SHP77 treated with DMSO at 0.1 percent for 48 hours (cell line): ENCODE data around the gene SNRK.

Experiments used
- DNase-seq: peaks from one replicate; lab custom pipeline; 2025; lab: John Stamatoyannopoulos, UW

The SNRK gene, protein sequence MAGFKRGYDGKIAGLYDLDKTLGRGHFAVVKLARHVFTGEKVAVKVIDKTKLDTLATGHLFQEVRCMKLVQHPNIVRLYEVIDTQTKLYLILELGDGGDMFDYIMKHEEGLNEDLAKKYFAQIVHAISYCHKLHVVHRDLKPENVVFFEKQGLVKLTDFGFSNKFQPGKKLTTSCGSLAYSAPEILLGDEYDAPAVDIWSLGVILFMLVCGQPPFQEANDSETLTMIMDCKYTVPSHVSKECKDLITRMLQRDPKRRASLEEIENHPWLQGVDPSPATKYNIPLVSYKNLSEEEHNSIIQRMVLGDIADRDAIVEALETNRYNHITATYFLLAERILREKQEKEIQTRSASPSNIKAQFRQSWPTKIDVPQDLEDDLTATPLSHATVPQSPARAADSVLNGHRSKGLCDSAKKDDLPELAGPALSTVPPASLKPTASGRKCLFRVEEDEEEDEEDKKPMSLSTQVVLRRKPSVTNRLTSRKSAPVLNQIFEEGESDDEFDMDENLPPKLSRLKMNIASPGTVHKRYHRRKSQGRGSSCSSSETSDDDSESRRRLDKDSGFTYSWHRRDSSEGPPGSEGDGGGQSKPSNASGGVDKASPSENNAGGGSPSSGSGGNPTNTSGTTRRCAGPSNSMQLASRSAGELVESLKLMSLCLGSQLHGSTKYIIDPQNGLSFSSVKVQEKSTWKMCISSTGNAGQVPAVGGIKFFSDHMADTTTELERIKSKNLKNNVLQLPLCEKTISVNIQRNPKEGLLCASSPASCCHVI

DNA sequence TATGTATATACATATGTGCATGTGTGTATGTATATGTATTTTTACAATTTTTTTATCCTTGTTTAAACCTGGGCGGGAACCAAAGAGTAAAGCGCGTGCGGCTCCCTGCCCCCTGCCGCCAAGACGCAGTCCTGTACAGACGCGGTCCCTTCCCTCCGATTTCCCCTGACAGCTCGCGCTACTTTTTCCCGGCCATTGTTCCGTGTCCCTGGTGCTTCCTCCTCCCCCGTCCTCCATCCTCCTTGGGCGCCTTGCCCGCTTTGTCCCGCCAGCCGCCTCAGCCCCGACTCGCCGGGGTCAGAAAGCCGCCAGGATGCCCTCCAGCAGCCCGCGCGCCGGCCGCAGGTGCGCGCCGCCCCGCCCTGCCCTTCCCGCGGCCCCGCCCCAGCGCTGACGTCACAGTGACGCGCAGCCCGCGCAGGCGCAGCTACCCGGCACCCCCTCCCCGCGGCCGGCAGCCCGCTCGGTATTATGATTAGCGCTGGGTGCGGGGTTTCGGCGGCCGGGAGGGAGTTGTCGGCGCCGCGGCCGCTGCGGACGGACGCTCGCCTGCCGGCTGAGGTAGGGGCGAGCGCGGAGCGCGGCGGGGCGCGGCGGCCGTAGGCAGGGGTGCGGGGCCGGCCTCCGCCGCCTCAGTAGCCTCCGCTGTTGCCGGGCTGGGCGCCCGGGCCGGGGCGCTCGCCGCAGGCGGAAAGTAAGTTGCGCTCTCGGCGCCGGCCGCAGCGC lies at the start of gene SNRK:
TSS of gene SNRK (plus strand) at position 426 of the 726 bp plus-strand sequence. CDS start 16,664 bp downstream, outside the sequence.
- peak; percentile 5 for DNase-seq

DNA sequence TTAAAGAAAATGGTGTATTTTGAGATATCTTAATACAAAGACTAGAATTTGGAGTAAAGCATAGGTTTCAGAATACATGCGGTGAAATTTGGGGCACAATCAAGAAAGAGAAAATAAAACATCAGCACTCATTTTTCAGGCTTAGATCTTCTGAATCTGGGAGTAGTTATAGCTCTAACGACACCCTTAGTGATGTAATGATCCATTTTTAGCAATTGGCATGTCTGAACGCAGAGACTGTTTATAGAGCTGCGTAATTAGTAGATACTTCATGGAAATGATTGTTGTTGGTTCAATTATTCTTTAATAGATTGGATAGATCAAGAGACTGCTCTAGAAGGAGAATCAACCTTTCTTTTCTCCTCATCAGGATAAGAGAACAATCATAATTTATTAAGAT lies 47.5 kb upstream of the SNRK start:
- no peak for DNase-seq

DNA sequence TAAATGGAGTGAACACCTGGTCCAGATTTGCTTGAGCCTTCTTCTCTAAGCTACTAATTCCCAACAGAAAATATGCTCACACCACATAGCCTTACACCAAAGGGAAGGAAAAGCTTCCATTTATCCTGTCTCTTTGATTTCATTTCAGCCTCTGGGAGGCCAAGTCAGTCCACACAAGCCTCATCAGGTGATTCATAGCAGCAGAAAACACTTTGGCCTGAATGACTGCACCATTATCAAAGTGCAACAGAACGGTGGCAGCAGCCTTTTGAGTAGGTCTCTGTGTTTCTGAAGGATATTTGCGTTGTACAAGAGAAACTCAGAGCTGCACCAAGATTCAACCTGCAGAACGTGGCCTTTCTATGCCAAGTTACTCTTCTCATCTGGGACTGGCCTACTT lies 46.6 kb upstream of the SNRK start:
- no peak for DNase-seq

DNA sequence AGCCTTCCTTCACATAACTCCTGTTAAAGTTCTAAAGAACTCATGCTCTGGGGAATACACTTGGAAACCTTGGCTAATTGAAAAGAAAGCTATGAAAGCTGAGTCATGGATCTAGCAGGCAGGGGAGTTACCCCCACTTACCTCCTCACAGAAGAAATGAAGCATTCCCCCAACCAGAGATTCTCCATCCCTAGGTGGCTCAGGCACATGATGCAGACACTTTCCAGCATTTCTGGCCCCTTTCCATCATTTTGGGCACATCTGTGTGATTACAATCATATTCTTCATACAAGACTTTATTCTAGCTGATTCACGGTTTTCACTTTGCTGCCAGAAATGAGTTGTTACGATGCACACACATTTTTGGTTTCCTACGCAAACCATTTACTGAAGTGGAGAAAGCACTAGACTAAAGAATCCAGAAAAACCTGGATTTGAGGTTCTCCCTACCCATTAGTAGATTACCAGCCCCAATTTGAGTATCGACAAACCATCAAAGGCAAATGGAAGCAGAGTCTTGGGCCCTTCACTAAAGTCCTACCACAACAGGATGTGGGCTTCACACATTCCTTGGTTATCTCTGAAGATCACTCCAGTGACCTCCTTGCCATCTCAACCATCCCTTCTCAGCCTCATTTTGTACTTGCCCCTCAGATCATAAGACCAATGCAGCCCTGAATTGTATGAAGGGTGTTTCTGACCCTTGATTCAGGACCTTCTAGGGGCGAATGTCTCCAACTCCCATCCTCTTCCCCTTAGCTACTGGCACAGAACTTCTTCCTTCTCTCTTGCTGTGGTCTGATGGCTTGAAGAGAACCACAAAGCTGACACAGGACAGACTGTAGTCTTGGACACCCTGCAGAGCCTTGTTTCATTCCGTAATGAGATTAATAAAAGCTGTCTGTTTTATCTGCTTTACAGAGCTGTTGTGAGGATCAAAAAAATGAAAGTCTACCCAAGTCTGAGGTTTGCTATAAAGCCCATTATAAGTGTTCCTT lies 42.5 kb upstream of the SNRK start:
- no peak for DNase-seq

DNA sequence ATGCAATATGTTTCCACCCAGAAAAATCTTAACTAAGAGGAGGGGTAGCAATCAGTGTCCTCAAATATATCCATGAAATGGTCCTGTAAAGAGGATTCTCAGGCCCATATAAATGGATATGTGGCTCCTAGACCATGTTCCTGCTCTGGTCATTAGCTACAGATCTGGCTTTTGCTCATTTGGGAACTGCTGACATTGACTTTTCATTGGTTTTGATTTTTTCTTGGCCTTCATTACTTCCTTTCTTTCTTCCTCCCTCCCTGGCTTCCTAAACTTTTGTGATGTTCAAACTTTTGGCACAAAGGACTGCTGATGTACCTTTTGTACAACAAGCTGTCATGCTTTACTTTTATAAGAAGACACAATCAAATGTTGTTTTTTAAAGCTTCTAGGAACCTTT lies 41.6 kb upstream of the SNRK start:
- no peak for DNase-seq

DNA sequence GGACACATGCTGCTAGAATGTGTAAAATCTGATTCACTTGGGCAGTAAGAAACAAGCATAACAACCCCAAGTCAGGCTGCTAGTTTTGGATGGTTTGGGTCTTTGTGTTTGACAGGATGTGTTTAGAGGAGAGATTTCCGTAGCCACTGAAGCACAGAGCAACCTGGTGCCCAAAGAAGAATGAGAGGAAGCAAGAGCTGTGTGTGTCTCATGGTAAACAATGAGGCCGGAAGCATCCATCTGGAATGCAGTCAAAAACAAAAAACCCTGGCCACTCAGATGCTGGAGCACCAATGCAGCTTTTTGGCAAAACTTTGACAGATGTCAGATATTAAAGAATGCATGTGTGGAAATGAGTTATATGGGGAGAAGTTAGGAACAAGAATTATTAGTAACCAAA lies 39.4 kb upstream of the SNRK start:
- DNase-seq: no peak

DNA sequence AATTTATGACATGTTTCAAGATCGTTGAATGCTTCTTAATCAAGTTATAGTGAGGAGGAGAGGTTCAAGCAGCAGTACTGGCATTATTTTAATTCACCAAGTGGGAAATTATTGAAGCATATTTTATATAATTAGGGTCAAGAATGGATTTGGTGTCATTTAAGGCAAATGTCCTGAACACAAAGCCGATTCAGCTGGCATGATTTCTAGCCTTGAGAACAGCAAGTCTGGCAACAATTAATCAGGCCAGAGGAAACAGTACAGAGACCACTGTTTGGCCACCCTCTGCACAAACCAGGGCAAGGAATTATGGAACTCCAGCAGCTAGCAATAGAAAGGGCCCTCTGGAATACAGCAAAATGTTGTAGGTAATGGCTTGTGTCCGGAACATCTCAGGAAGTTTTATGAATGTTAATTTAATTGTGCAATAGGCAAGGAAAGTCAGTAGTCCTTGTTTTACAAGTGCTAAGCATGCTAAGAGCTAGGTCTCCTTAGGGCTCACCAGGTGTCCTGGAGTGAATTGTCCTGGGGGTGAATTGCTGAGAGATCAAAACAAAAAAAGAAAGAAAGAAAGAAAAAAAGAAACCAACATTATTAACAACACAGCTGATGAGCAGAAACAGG lies 38.7 kb upstream of the SNRK start:
- DNase-seq: no peak

DNA sequence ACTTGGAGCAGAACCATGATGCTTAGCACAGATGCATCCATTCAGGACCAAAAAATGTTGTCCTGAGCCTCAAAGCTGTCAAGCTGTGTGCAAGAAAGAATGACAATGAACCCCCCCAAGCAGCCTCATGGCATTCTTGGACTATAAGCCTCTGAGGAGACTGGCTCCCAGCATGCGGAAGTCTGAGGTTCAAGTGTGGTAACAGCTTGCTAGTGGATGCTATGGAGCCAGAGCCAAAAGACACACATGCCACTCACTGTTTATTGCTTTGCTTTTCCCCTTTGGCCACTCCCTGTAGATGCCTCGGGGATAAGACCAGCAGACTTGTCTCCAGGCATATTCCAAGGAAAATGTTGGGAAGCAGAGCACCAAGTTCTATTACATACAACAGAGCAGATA lies 38.2 kb upstream of the SNRK start:
- DNase-seq: no peak

DNA sequence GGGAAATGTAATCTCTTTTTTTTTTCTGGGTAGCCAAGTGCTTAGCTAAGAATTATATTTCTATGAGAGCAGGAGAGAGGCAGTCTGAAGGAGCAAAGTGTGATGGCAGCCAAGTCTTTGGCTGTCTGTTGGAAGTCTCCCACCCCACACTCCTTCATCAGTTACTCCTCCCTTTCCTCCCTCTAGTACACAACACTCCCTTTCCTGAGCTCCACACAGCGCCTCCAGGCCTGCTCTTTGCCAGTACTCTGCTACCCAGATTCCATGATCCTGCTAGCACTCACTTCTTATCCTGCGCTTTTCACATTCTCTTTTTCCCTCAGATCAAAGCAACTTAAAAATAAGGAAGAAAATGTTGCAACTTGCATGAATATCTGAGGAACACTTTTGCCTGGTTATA lies 37.4 kb upstream of the SNRK start:
- no peak for DNase-seq

DNA sequence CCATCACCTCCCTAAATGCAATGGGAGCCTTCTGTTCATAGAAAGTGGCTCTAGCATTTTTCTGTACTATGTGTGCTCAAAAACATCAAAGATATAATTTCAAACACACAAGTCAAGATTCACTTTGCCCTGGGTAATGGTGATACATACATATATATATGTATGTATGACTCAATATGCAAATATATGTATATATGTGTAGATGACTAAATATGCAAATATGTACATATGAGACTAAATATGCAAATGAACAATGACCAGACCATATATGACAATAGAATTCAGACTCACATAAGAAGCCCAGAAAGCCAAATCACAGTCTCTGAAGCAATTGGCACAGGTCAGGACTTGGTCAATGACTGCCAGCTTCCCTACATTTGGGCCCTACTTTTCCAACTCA lies 36.9 kb upstream of the SNRK start:
- no peak for DNase-seq

DNA sequence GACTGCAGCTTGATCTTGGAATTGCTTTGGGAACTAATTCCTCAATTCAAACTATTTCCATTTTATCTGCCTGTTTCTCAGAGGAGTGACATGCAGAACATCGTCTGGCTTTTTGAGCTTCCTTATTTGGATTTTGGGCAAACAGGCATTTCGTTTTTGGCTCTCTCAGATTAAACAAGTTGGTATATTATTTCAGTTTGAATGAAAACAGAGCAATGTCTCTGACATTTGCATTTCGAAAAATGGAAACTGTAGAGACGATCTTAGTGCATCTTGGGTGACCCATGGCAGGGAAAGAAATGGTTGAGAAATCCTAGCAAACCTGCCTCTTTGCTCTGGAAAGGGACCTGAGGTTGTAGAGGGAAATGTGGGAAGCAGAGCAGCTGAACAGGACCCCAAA lies 33.0 kb upstream of the SNRK start:
- DNase-seq: no peak

DNA sequence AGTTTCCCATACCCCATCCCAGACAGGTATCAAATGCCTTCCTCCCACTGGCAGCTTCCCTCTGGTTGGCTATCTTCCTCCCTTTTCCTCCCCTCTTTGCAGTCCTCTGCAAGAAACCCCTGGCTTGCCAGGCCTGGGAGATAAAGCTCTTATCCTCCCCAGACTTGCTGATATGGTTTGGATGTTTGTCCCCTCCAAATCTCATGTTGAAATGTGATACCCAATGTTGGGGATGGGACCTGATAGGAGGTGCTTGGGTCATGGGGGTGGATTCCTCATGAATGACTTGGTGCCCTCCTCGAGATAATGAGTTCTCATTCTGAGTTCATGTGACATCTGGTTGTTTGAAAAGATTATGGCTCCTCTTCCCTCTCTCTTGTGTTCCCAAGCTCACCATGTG lies 32.2 kb upstream of the SNRK start:
- no peak for DNase-seq

DNA sequence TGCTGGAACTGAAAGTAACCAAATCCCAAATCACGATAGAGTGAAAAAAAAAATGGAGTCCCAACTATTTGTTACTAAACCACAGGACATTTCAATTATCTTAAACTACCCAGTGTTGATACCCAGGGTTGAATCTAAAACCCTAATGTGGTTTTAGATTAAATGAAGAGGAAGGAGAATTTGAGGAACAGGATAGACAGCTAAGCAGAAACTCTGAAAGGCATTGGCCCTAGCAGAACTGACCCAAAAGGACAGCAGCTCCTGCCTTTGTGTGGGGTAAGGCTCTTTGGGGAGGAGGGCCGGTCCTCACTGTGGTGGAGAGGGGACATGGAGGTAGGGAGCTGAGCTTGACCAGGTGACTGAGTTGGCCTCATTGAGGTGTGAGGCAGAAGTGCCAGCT lies 30.7 kb upstream of the SNRK start:
- DNase-seq: no peak

DNA sequence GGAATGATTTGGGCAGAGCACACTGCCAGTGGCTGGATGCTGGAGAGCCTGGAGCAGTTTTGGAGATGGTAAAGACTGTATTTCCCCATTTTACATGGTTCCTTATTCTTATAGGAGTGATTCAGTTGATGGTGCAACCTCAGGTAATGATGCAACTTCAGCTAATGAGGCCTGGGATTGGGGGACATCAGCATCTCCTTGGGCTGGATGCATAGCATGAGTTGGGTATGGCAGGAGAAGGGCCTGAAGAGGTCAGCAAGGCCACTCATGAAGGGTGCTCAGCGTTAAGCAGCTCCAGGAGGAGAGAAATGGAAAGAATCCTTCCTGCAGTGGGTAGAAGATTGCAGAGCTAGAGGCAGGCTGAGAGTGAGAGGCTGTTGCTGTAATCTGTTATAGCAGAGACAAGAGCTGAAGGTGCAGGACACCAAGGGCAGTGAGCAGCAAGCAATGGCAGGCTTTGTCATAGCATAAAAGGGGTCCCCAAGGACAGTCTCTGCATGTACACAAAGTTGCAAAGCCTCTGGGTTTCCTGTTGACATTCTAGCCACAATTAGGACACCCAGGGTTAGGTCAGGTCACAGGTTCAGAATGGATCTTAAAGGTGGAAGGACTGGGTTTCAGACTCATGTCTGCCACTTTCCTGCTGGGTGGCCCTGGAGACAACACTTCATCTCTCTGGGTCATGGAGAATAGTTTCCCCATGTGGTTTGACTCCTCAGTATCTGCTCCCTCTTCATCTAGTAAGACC lies 29.5 kb upstream of the SNRK start:
- no peak for DNase-seq

DNA sequence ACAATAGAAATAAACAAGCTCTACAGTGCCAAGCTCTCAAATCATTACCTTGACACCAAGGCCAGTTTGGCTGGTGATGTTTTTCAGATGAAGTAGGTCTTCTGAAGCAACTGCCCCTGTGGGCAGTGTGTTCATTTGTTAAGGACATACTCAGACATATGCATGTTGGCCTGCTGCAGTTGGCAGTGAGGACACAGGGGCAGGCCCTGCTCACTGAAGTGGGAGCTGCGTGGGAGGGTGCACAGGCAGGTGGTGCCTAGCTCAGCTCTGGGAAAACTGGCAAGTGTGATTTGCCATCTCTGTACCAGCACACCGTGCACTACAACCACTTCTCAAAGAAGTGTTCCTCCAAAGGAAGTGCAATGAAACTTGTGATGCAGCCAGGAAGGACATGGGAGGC lies 28.5 kb upstream of the SNRK start:
- no peak for DNase-seq

DNA sequence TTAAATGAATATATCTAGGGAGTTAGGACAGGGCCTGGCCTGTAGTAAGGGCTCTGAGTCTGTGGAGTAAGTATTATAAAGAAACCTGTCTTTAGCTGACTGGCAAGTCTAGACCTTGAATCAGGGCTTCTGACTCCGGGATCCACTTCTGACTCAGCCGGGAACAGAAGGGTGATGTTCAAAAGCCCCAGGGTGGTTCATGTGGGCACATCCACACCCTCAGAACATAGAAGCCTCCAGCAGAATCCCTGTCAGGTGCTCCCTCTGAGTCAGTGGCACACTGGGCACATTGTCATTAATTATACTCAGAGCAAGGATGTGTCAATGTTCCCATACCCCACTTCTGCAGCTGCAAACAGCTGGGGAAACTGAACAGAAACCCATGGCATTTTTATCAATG lies 26.7 kb upstream of the SNRK start:
- no peak for DNase-seq

DNA sequence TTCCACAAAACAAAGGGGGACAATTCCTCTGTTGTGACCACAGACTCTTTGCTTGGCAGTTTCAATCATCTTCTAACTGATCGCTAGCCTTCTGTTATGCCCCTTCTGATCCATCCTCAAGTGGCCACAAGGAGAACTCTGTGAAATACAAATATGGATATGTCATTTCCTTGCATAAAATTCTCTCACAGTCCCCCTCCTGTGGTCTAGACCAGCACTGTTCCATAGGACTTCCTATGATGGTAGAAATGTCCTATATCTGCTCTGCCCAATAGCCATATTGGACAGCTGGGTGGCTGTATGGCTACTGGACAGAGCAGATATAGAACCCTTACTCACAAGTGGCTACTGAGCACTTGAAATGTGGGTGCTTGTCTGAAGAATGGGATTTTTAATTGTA lies 25.9 kb upstream of the SNRK start:
- no peak for DNase-seq

DNA sequence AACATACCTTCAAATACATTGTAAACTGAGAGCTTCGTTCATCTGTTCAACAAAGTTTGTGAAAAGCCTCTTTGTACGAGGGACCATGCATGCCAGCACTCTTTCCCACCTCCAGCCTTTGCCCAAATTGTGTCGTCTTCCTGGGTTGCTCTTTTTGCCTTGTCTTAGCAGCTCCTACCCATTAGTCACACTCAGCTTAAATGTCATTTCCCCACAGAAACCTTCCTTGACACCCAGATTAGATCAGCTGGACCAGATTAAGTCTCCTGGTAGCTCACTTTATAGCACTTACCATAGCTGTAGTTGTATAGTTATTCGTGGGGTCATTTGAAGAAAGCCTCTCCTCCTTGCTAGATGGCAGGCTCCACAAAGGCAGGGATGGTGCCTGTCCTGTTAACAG lies 24.1 kb upstream of the SNRK start:
- DNase-seq: no peak

DNA sequence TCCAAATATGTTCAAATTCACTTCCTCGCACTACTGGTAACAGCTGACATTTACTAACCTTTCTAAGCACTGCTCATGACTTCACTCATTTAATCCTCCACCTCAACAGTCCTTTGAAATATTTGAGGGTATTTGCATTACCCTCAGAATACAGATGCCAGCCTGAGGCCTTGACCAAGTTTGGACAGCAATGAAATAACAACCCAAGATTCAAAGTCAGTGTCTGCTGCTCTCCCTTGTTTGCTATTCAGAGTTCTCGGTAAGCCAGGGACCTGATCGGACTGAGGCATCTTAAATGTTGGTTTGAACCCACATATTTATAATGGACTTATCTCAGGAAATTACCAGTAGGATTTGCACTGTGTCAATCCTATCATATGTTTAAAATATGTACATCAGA lies 19.9 kb upstream of the SNRK start:
- no peak for DNase-seq

DNA sequence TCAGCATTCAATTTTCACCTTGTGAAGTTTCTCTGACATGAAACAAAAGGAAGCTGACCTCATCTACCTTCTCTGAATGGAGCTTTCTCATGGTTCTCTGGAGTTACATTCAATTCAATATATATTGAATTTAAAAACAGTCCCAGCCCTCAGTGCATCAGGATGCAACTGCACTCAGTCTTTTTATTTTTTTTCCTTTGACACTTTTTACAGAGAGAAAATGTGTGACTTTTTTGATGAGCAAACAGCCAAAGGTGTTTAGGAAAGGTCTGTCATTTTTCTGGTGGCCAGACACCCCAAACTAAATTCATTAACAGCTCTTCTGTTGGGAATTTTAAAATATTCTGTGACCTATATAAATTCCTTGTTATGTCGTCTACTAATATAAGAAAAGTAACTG lies 19.3 kb upstream of the SNRK start:
- DNase-seq: no peak

DNA sequence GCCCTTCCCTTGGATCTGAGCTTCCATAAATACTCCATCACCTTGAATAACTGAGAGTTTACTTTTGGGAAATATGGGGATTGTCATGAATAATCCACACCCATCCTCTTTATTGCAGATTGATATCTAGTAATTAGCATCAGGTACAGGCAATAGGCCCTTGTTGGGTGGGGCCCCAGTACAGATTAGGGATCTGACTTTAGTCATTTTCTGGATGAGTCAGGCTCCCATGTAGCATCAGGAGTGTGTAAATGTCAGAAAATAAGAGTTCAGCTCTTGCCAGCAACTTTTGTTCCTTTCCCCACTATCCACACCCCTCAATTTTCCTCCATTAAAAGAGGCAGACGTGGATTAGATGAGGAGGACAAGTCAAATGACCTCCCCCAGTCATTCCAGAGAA lies 17.7 kb upstream of the SNRK start:
- no peak for DNase-seq
